K562 (cell line): ENCODE measurements around the gene REG4.
"Not testable (repeated sequence)": the region's sequence is repeated elsewhere in the genome, so short reads cannot be mapped to it uniquely, and the experiment has no call there.

ENCODE experiments used
- ARID3B ChIP-seq: fragments of 250-450 bp; sonication (Bioruptor Pico); IDR thresholded peaks from 2 replicates; pipeline ENCODE4 v1.4.0; 2020; ENCODE audit warnings: borderline replicate concordance
- CTCF ChIP-seq, 3 experiments: IDR thresholded peaks in 2 of 3; conservative IDR thresholded peaks in 1 of 3; 2 replicates each; pipeline ENCODE4 v1.5.1; 2011 to 2012; ENCODE audit warnings: low read length in 3 of 3, mild to moderate bottlenecking in 3 of 3, control low read depth in 2 of 3, improper control_type of control experiment in 1 of 3, inconsistent platforms in 1 of 3, low read depth in 1 of 3, mixed read lengths in 1 of 3, moderate library complexity in 1 of 3; ENCODE audit not compliant: insufficient read depth in 2 of 3
- EP300 ChIP-seq: IDR thresholded peaks from 2 replicates; pipeline ENCODE4 v1.6.1; 2012; ENCODE audit warnings: low read length, improper control_type of control experiment
- MAZ ChIP-seq, 2 experiments: fragments of 450-650 bp in 1 of 2; sonication (generic) in 1 of 2; formaldehyde crosslinking; IDR thresholded peaks in 1 of 2; conservative IDR thresholded peaks in 1 of 2; 2 replicates each; pipeline versions ENCODE4 v1.4.0 to v1.5.0; 2020; ENCODE audit warnings: mild to moderate bottlenecking in 1 of 2, missing genetic modification reagents in 1 of 2
- STAG1 ChIP-seq: sonication (generic); formaldehyde crosslinking; IDR thresholded peaks from 2 replicates; pipeline ENCODE4 v1.5.0; 2020; ENCODE audit warnings: missing genetic modification reagents, borderline replicate concordance

GRCh38 chr1:119858556-119859214 lies 47.4 kb upstream of the REG4 start:
- TF ChIP-seq ARID3B; MAZ (CRISPR knock-in tag; conservative IDR thresholded peaks at IDR 0.05 in 1 of 2, IDR thresholded peaks at IDR 0.05 in 1 of 2); EP300; STAG1 (CRISPR knock-in tag); CTCF (IDR thresholded peaks at IDR 0.05 in 2 of 3, conservative IDR thresholded peaks at IDR 0.05 in 1 of 3; ENCODE audit: insufficient read depth in 2 of 3, low read depth in 1 of 3, low read length in 3 of 3): not testable (repeated sequence)
